GM23338 (cell line): ENCODE measurements around the gene EFNA4. TPM values are rescaled to one million over a fixed set of nuclear protein-coding genes. Genes with fewer than 3 reads are reported as not detected.

Source experiments
- ATAC-seq: fragments of 200-7000 bp; cut with Tn5 transposase; 3 replicates; pipeline ENCODE4 v1.9.1; 2020
- DNase-seq: peaks from one replicate; pipeline ENCODE4 v3.0.0-alpha.2; 2015; ENCODE audit warnings: low spot score
- H2AFZ ChIP-seq: fragments of 200-600 bp; sonication (generic); 2 replicates; pipeline ENCODE4 v1.8.0; 2016; ENCODE audit warnings: antibody characterized with exemption, mild to moderate bottlenecking, moderate library complexity
- H3F3A ChIP-seq: fragments of 200-600 bp; sonication (generic); replicated peaks from 2 replicates; pipeline ENCODE4 v1.8.0; 2017; ENCODE audit warnings: antibody characterized with exemption, mixed run types, low read depth
- H3K27ac ChIP-seq: fragments of 200-600 bp; sonication (generic); 2 replicates; pipeline ENCODE4 v1.6.1; 2016; ENCODE audit warnings: low read depth
- H3K27me3 ChIP-seq: fragments of 200-600 bp; sonication (generic); 2 replicates; pipeline ENCODE4 v1.8.0; 2016; ENCODE audit warnings: mild to moderate bottlenecking, mixed run types, moderate library complexity; ENCODE audit not compliant: insufficient read depth
- H3K36me3 ChIP-seq: fragments of 200-600 bp; sonication (generic); 2 replicates; pipeline ENCODE4 v1.8.0; 2016; ENCODE audit warnings: mild to moderate bottlenecking; ENCODE audit not compliant: insufficient read depth
- H3K4me1 ChIP-seq: fragments of 200-600 bp; sonication (generic); 2 replicates; pipeline ENCODE4 v1.8.0; 2016; ENCODE audit warnings: mild to moderate bottlenecking, moderate library complexity; ENCODE audit not compliant: insufficient read depth
- H3K4me2 ChIP-seq: fragments of 200-600 bp; sonication (generic); 2 replicates; pipeline ENCODE4 v1.7.1; 2017; ENCODE audit warnings: mixed run types
- H3K4me3 ChIP-seq: fragments of 200-600 bp; sonication (generic); 2 replicates; pipeline ENCODE4 v1.6.1; 2016; ENCODE audit warnings: mixed run types
- H3K79me2 ChIP-seq: fragments of 200-600 bp; sonication (generic); replicated peaks from 2 replicates; pipeline ENCODE4 v1.8.0; 2017; ENCODE audit warnings: mild to moderate bottlenecking; ENCODE audit not compliant: insufficient read depth
- H3K9me2 ChIP-seq: fragments of 200-600 bp; sonication (generic); 2 replicates; pipeline ENCODE4 v1.8.0; 2017; ENCODE audit not compliant: insufficient read depth
- H4K20me1 ChIP-seq: fragments of 200-600 bp; sonication (generic); replicated peaks from 2 replicates; pipeline ENCODE4 v1.8.0; 2017; ENCODE audit warnings: mild to moderate bottlenecking; ENCODE audit not compliant: insufficient read depth
- H3K27ac Mint-ChIP-seq: 2 replicates; pipeline ENCODE4 v1.8.0; 2020; ENCODE audit warnings: inconsistent platforms, mild to moderate bottlenecking, moderate library complexity, mixed read lengths
- H3K27me3 Mint-ChIP-seq: 3 replicates; pipeline ENCODE4 v1.8.0; 2022; ENCODE audit warnings: low read depth, mild to moderate bottlenecking, moderate library complexity, mixed read lengths, inconsistent platforms; ENCODE audit not compliant: insufficient read depth, poor library complexity
- H3K36me3 Mint-ChIP-seq: 3 replicates; pipeline ENCODE4 v1.8.0; 2021; ENCODE audit warnings: low read depth, mild to moderate bottlenecking, inconsistent platforms, moderate library complexity, mixed read lengths
- H3K4me1 Mint-ChIP-seq: 3 replicates; pipeline ENCODE4 v1.8.0; 2020; ENCODE audit warnings: mild to moderate bottlenecking, inconsistent platforms, mixed read lengths
- H3K4me3 Mint-ChIP-seq: 3 replicates; pipeline ENCODE4 v1.8.0; 2021; ENCODE audit warnings: moderate library complexity, mild to moderate bottlenecking, inconsistent platforms, mixed read lengths
- H3K9me3 Mint-ChIP-seq: 3 replicates; pipeline ENCODE4 v1.8.0; 2020; ENCODE audit warnings: moderate library complexity, mild to moderate bottlenecking, inconsistent platforms, mixed read lengths
- CREB1 ChIP-seq: fragments of 250-450 bp; sonication (Bioruptor Pico); IDR thresholded peaks from 2 replicates; pipeline ENCODE4 v1.5.0; 2020; ENCODE audit warnings: low read depth, mild to moderate bottlenecking, moderate library complexity
- ETS1 ChIP-seq: IDR thresholded peaks from 2 replicates; pipeline ENCODE4 v1.6.1; 2016; ENCODE audit warnings: antibody characterized with exemption
- EZH2 ChIP-seq: fragments of 200-600 bp; sonication (generic); IDR thresholded peaks from one replicate; pipeline ENCODE4 v1.8.0; 2017; ENCODE audit warnings: antibody characterized with exemption, mild to moderate bottlenecking, low read depth; ENCODE audit not compliant: unreplicated experiment
- JUNB ChIP-seq: IDR thresholded peaks from one replicate; pipeline ENCODE4 v1.6.1; 2016; ENCODE audit warnings: antibody characterized with exemption; ENCODE audit not compliant: unreplicated experiment
- NANOG ChIP-seq: IDR thresholded peaks from 2 replicates; pipeline ENCODE4 v1.6.1; 2016; ENCODE audit warnings: antibody characterized with exemption, borderline replicate concordance
- POLR2AphosphoS5 ChIP-seq: IDR thresholded peaks from 2 replicates; pipeline ENCODE4 v1.6.1; 2016; ENCODE audit warnings: antibody characterized with exemption, low read depth
- ZNF114 ChIP-seq: fragments of 250-450 bp; sonication (Bioruptor Pico); IDR thresholded peaks from 2 replicates; pipeline ENCODE4 v1.5.0; 2020; ENCODE audit warnings: mild to moderate bottlenecking, moderate library complexity
- ZNF331 ChIP-seq: fragments of 250-450 bp; sonication (Bioruptor Pico); IDR thresholded peaks from 2 replicates; pipeline ENCODE4 v1.5.0; 2020; ENCODE audit warnings: low read depth, mild to moderate bottlenecking, moderate library complexity
- ZNF462 ChIP-seq: fragments of 250-450 bp; sonication (Bioruptor Pico); IDR thresholded peaks from 2 replicates; pipeline ENCODE4 v1.5.0; 2020; ENCODE audit warnings: mild to moderate bottlenecking, moderate library complexity
- polyA plus RNA-seq: library from polyadenylated mRNA; unstranded; fragments of >200 nt; fragmentation: Nextera tagmentation; extraction: Ambion mirVana; gene quantifications from 2 replicates; pipeline ENCODE4 v1.2.1, GENCODE V29; 2016
- total RNA-seq: library from RNA; depleted of rRNA; stranded (reverse); fragments of >200 nt; shearing (Covaris generic); gene quantifications from 2 replicates; pipeline ENCODE4 v1.2.3, GENCODE V29; 2014
- TF ChIP-seq, protein P1 (sequence below): IDR thresholded peaks from one replicate; pipeline ENCODE4 v1.6.1; 2018; ENCODE audit warnings: antibody characterized with exemption; ENCODE audit not compliant: unreplicated experiment

EFNA4 gene
- total and polyA plus RNA-seq, 2 experiments from 2014 or later, result 11.1 to 22.9 TPM

- TF ChIP-seq, protein P1, sequence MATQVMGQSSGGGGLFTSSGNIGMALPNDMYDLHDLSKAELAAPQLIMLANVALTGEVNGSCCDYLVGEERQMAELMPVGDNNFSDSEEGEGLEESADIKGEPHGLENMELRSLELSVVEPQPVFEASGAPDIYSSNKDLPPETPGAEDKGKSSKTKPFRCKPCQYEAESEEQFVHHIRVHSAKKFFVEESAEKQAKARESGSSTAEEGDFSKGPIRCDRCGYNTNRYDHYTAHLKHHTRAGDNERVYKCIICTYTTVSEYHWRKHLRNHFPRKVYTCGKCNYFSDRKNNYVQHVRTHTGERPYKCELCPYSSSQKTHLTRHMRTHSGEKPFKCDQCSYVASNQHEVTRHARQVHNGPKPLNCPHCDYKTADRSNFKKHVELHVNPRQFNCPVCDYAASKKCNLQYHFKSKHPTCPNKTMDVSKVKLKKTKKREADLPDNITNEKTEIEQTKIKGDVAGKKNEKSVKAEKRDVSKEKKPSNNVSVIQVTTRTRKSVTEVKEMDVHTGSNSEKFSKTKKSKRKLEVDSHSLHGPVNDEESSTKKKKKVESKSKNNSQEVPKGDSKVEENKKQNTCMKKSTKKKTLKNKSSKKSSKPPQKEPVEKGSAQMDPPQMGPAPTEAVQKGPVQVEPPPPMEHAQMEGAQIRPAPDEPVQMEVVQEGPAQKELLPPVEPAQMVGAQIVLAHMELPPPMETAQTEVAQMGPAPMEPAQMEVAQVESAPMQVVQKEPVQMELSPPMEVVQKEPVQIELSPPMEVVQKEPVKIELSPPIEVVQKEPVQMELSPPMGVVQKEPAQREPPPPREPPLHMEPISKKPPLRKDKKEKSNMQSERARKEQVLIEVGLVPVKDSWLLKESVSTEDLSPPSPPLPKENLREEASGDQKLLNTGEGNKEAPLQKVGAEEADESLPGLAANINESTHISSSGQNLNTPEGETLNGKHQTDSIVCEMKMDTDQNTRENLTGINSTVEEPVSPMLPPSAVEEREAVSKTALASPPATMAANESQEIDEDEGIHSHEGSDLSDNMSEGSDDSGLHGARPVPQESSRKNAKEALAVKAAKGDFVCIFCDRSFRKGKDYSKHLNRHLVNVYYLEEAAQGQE, result no peak
These were observed 37.0 kb upstream of the EFNA4 start (continued) for GRCh38 chr1:155026588-155026987.

DNA sequence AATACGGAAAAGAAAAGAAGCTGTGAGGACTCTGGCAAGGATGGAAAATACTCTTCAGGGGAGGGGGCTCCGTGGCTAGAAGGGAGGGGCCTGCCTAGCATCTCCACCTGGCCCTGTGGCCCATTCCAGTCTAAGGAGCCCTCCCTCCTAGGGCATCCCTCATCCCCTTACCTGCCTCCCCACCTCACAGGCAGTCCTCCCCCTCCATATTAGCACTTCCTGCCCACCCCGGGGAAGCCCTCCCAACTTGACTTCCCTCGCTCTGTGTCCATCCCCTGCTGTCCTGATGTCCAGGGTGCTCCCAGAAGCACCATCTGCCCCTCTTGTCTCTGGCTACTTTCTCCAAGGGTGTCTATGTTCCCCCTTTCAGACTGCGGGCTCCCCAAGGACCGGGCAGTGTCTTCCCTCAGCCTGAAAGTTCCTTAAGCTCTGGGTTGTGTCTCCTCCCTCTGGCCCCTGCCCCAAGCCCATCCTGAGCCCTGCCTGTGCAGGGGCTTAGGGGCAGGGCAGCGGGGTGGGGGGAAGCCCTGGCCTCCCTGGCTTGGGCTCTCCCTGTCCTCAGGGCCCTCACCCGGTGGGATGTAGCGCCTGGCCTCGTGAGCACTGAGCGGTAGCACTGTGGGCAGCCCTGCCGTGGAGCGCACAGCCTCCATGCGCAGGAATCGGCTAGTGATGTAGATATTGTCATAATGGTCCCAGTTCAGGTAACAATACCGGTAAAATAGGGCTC, 33.9 kb upstream of the EFNA4 start:
- H4K20me1 ChIP-seq, result no peaks in the 10 kb centered on the region
- Mint-ChIP-seq H3K4me1 (peaks cover 5% of the 10 kb centered on the region), H3K27ac (no peak overlapping the region), H3K36me3 (no peaks in the 10 kb centered on the region), H3K27me3 (peaks cover 20% of the 10 kb centered on the region), H3K4me3 (no peak overlapping the region), H3K9me3 (no peaks in the 10 kb centered on the region)
- no peaks in the 10 kb centered on the region for H3K79me2 ChIP-seq
- no peak overlapping the region for H2AFZ ChIP-seq
- H3K4me2 ChIP-seq, result no peak overlapping the region
- no peaks in the 10 kb centered on the region for H3K27me3 ChIP-seq
- H3K4me3 ChIP-seq, result no peak overlapping the region
- ATAC-seq (no peak), DNase-seq (no peak)
- H3K4me1 ChIP-seq, result no peaks in the 10 kb centered on the region; the same call in 1 of the 2 replicates
- H3K9me2 ChIP-seq, result no peaks in the 10 kb centered on the region
- H3F3A ChIP-seq, result no peaks in the 10 kb centered on the region
- no peak overlapping the region for H3K27ac ChIP-seq
- no peaks in the 10 kb centered on the region for H3K36me3 ChIP-seq
- TF ChIP-seq NANOG (no peak), POLR2AphosphoS5 (no peak), ZNF462 (CRISPR knock-in tag) (no peak), ZNF331 (CRISPR knock-in tag) (no peak), ZNF114 (CRISPR knock-in tag) (no peak), JUNB (no peak), EZH2 (no peak), ETS1 (no peak), CREB1 (CRISPR knock-in tag) (no peak)
- TF ChIP-seq, protein P1, result no peak
